Brain microvascular endothelial cell (primary cell): ENCODE data around the gene CADM3.

Experiments
- DNase-seq: peaks from one replicate; pipeline ENCODE4 v3.0.0-alpha.2; 2020
- H3K27ac ChIP-seq: fragments of 250-450 bp; sonication (Bioruptor Pico); 2 replicates; pipeline ENCODE4 v1.5.1; 2020; ENCODE audit warnings: mild to moderate bottlenecking, moderate library complexity
- H3K27me3 ChIP-seq: fragments of 250-450 bp; sonication (Bioruptor Pico); replicated peaks from 2 replicates; pipeline ENCODE4 v1.5.1; 2020; ENCODE audit warnings: mild to moderate bottlenecking
- H3K36me3 ChIP-seq: fragments of 250-450 bp; sonication (Bioruptor Pico); replicated peaks from 2 replicates; pipeline ENCODE4 v1.5.1; 2020; ENCODE audit warnings: mild to moderate bottlenecking
- H3K4me3 ChIP-seq: 2 replicates; pipeline ENCODE4 v1.5.1; 2011; ENCODE audit warnings: low read depth, mild to moderate bottlenecking, control low read depth, low read length, moderate library complexity
- CTCF ChIP-seq: IDR thresholded peaks from 2 replicates; pipeline ENCODE4 v1.5.1; 2011; ENCODE audit warnings: low read depth, mild to moderate bottlenecking, moderate library complexity, low read length, control low read depth, inconsistent platforms; ENCODE audit errors: missing control alignments
- in situ Hi-C: cut with HindIII; loops from 2 replicates; pipeline ENCODE4 v1.10.0; 2017; ENCODE audit warnings: low sequenced_read_pairs, low pct_ligation_motif_present

Gene CADM3

GRCh38 chr1:159218649-159219636, 47.5 kb downstream of the CADM3 start:
- Histone ChIP-seq H3K36me3 (no peaks in the 10 kb centered on the region), H3K27me3 (no peaks in the 10 kb centered on the region), H3K4me3 (no peak overlapping the region), H3K27ac (no peak overlapping the region)
- TF ChIP-seq CTCF, result no peak
- in situ Hi-C loops, result no loop called here
- no peak for DNase-seq

DNA sequence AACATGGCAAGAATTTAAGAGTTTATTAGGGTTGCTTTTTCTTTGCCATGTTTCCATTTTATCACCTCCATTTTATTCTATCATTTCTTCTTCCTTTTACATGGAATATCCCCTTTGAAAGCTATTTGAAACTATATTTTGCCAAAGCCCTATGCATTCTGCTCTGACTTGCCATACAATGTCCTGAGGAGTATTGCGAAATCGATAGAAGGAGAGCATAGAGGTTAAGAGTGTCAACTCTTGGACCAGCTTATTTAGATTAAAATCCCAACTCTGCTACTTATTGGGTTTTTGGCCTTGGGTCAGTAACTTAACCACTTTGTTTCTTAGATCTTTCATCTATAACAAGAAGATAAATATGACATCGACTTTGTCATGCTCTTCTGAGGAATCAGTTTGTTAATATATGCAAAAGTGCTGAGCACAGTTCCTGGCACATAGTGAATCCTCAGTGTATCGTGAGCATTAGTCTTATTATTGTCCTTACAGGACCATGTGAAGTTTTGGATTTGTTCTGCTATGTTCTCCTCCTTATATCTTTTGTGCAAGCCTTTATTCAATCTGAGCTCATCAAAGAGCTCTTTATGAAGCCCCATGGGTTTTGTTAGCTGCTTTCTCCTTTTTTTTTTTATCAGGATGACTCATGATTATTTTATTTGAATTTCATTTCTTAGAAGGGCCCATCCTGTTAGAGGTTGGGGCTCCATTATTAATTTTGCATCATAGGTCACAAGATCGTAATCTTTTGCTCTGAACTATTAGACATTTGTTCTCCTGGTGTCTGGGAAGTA, 50.9 kb downstream of the CADM3 start:
- in situ Hi-C loops, result no loop called here
- H3K4me3 ChIP-seq, result no peak overlapping the region
- TF ChIP-seq CTCF, result no peak
- DNase-seq, result no peak
- no peak overlapping the region for H3K27ac ChIP-seq
- H3K36me3 ChIP-seq, result no peaks in the 10 kb centered on the region
- no peaks in the 10 kb centered on the region for H3K27me3 ChIP-seq

DNA sequence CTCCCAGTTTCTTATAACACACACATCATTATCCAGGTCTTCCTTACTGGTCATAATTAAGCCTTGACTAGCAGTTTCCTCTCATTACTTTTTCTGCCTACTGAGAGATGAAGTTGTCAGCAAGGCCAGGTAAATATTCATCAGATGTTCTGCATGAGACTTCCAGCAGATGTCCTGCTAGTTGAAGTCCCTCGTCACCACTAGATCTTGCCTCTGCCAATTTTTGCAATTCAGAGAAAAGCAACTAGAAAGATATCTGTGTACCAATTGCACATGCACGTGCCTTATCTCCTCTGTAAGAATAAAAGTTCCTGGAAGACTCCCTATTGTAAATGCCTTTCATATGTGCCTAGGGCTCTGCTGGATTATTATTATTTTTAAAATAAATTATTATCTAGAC, 51.6 kb downstream of the CADM3 start:
- Histone ChIP-seq H3K36me3 (no peaks in the 10 kb centered on the region), H3K4me3 (no peak overlapping the region), H3K27ac (no peak overlapping the region), H3K27me3 (no peaks in the 10 kb centered on the region)
- in situ Hi-C loops, result no loop called here
- TF ChIP-seq CTCF, result no peak
- DNase-seq, result no peak

DNA sequence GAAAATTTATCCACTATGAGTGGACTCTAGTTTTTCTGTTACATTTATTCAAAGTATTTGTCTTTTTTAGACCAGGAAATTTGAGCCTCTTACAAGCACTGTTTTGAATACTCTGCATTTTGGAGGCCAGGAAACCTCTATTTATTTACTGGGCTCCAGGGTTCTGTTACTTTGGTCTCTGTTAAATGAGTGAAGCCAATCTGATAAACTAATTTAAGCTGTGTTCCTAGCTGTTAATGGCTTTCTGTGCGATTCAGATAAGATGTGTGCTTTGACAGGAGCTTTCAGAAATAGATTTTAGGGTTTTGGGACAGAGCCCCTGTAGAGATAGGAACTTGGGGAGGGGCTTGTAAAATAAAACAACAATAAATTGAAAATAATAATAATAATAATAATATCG, 57.1 kb downstream of the CADM3 start:
- no peak for TF ChIP-seq CTCF
- Histone ChIP-seq H3K4me3 (no peak overlapping the region), H3K36me3 (no peaks in the 10 kb centered on the region), H3K27me3 (no peaks in the 10 kb centered on the region), H3K27ac (no peak overlapping the region)
- in situ Hi-C loops, result no loop called here
- no peak for DNase-seq

GRCh38 chr1:159229260-159229885, 58.0 kb downstream of the CADM3 start:
- in situ Hi-C loops, result no loop called here
- Histone ChIP-seq H3K36me3 (no peaks in the 10 kb centered on the region), H3K4me3 (no peak overlapping the region), H3K27me3 (no peaks in the 10 kb centered on the region), H3K27ac (no peak overlapping the region)
- TF ChIP-seq CTCF, result no peak
- DNase-seq, result no peak
